Measurements from ENCODE around the gene MSANTD7.
"Not testable (repeated sequence)": the region's sequence is repeated elsewhere in the genome, so short reads cannot be mapped to it uniquely, and the experiment has no call there.

The MSANTD7 gene, protein sequence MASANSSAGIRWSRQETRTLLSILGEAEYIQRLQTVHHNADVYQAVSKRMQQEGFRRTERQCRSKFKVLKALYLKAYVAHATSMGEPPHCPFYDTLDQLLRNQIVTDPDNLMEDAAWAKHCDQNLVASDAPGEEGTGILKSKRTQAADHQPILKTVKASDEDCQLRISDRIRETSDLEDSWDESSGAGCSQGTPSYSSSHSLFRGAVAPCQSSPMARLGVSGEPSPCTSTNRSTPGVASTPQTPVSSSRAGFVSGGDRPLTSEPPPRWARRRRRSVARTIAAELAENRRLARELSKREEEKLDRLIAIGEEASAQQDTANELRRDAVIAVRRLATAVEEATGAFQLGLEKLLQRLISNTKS

DNA sequence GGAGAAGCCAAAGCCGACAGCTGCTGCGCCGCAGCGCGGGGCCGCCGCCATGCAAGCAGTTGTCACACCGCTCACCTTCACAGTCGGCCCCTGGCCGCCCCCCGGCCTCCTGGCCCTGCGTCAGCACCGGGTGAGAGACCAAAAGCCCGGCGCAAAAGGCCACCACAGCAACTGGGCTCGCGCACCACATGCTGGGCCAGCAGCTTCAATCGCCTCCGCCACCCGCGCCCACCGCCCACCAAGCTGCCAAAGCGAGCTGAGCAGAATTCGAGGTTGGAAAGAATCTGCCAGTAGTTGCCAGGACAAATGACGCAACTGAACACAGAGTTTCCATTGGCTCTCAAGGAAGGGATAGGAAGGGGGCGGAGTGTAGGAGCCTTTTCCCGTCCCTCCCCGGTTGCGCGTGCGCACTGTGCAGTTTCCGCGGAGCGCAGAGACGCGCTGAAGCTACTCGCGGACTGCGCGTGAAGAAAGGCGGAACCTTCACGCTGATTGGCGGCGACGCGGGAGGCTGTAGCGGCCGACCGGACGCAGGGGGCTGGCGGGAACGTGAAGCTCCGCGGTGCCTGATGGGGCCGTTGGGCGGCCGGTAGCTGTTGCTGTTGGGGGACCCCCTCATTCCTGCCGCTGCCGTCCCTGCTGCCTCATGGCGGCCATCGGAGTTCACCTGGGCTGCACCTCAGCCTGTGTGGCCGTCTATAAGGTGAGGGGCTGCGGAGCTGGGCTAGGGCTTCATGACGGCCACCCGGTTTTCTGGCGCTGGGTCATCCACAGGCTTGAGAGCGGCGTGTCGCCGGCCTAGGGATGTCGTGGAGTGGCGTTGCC, at the start of gene MSANTD7, which contains the start of the genes CDNF and HSPA14:
Gene MSANTD7 (plus strand): TSS at position 550 of the 825 bp plus-strand sequence. CDS start 3,979 bp downstream, outside the sequence.
Gene CDNF (minus strand): TSS at position 281 of the 825 bp plus-strand sequence. CDS start 91 bp downstream, at position 190.
Gene HSPA14 (plus strand): TSS at position 550 of the 825 bp plus-strand sequence. CDS start 97 bp downstream, at position 647.
- peak; percentile 99 for DNase-seq

DNA sequence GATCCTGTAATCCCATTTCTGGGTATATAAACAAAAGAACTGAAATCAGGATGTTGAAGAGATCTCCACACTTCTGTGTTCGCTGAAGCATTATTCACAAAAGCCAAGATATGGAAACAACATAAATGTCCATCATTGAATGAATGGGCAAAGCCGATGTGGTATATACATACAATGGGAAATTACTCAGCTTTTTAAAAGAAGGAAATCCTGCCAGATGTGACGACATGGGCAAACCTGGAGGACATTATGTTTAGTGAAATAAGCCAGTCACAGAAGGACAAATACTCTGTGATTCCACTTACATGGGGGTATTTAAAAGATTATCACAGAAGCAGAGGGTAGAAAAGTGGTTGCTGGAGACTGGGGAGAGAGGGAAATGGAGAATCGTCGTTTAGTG, 39.5 kb upstream of the MSANTD7 start:
- no peak for DNase-seq

DNA sequence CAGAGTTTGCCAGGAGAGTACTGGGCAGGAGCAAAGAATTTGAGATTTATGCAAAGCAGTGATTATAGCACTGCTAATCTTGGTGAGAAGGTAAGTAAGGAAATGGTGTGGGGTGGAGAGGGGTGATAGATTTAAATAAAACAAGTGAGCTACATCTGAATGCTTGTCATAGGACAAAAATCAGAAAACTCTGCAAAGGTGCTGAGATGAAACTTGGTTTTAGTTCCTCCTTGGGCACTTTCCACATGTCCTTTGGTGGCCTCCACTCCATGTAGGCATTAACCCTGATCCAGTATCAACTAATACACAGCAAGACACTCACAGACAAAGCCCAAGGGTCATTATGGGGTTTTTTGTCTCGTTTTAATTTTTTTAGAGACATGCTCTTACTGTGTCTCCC, 37.7 kb upstream of the MSANTD7 start:
- no peak for DNase-seq

DNA sequence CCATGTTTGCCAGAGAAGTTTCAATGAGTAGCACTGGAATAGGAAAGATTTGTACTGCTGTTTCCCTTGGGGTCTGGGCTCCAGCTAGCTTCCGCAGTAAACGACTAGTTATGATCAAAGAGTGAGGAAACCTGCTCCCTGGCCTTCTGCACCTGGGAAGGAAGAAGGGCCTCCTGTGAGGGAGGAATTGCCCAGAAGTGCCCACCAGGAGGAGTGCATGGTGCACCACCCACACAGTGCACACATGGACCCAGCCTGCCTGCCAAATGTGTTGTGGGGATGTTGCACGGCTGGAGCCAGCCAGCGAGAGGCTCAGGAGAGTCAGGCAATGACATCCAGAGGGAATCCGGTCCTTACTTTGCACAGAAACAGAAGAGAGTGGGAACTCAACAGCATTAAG, 36.4 kb upstream of the MSANTD7 start:
- no peak for DNase-seq

DNA sequence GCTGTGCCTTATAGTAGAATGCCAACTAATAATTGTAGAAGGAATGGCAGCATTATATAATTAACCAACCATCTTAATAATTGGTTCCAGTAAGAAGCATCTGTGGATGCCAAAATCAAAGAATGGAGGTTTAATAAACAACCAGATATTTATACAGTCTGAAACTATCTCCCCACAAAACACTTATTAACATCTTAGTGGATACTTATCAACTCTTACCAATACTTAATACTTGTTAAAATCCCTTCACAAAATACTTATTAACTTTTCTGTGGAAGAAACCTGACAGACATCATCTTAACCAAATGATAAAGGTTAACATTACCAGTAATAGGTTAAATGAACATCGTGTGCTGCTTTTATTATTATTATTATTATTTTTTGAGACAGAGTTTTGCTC, 34.3 kb upstream of the MSANTD7 start:
- no peak for DNase-seq

DNA sequence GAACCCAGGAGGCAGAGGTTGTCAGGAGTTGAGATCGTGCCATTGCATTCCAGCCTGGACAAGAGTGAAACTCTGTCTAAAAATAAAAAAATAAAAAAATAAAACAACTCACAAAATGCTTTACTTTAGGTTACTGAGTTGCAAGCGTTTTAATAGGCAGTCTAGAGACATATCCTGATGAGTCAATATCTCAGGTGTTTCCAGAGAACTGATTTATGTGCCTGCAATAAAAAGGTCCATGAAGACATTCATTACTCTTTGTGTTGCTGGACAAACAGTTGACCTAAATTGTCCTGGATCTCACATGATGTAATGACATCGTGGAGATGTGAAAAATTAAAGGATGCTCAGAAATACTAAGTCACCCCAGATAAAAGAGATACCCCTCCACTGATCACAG, 31.8 kb upstream of the MSANTD7 start:
- no peak for DNase-seq

DNA sequence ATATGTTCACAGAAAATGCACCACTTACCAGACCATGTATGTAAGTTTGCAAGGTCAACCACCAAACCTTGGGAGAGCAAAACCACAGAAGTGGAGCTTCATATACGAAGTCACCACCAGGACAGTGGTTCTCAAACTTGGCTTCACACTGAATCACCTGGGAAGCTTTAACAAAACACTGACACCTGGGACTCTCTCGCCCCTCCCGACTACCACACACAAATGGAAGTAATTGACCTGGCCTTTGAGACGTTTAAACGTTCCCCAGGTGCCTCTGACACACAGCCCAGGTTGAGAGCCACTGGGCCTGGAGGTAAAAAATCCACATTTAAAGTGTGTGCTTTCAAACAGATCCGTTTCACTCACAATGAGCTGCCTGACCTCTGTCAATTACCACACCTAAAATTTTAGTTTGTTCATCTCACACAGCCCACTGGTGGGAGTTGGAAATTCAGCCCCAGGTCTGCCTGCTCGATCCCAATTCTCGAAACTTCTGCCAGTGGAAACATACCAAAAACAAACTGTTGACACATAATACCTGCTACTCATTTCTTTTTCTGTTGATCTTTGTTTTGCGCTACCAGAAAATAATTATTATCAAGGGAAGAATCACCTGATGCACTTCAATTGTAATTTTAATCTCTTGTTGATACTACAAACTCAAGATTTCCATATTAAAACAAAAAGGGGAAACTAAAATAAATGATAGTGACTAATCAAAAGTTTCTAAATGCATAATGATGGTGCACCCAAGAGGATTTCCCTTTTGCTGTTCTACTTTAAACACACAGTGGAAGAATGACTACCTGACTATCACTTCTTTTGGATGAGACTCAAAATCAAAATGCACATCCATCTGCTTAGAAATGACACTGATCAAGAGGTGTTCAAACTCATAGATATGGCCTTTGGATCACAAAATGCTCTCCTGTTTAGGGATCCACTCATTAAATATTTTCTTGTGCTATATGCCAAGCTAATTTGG, 26.8 kb upstream of the MSANTD7 start:
- no peak for DNase-seq

DNA sequence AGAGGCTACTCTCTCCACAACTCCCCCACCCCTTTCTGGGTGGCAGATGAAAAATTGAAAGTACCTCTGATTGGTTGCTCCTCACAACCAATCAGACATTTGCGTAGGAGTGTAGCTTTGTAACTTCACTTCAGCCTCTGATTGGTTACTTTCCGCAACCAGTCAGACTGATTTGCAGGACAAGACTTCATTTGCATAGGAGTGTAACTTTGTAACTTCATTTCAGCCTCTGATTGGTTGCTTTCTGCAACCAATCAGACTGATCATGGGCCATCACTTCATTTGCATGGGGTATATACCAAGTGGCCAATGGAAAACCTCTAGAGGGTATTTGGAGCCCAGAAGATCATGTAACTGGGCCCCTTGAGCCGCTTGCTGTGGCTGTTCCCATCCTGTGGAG, 25.8 kb upstream of the MSANTD7 start:
- no peak for DNase-seq

DNA sequence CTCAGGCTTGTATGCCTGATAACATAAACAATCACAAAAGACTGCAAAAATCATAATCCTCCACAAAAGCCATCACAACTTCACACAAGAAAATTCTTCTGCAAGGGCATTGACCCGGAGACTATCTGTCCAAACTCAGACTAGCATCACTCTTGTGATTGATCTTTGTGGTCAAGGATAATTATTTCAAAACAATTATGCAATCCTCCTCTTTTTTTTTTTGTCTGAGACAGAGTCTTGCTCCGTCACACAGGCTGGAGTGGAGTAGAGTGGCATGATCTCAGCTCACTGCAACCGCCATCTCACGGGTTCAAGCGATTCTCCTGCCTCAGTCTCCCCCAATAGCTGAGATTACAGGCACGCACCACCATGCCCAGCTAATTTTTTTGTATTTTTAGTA, 22.4 kb upstream of the MSANTD7 start:
- DNase-seq: no peak

DNA sequence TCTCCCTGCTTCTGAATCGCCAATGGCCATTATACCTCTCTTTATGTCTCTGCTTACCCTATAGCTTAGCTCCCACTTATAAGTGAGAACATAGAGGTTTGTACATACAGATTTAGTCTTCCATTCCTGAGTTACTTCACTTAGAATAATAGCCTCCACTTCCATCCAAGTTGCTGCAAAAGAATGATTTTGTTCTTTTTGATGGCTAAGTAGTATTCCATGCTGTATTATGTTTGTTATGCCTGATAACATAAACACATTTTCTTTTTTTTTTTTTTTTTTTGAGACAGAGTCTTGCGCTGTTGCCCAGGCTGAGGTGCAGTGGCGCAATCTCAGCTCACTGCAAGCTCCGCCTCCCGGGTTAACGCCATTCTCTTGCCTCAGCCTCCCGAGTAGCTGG, 21.4 kb upstream of the MSANTD7 start:
- DNase-seq: not testable (repeated sequence)

DNA sequence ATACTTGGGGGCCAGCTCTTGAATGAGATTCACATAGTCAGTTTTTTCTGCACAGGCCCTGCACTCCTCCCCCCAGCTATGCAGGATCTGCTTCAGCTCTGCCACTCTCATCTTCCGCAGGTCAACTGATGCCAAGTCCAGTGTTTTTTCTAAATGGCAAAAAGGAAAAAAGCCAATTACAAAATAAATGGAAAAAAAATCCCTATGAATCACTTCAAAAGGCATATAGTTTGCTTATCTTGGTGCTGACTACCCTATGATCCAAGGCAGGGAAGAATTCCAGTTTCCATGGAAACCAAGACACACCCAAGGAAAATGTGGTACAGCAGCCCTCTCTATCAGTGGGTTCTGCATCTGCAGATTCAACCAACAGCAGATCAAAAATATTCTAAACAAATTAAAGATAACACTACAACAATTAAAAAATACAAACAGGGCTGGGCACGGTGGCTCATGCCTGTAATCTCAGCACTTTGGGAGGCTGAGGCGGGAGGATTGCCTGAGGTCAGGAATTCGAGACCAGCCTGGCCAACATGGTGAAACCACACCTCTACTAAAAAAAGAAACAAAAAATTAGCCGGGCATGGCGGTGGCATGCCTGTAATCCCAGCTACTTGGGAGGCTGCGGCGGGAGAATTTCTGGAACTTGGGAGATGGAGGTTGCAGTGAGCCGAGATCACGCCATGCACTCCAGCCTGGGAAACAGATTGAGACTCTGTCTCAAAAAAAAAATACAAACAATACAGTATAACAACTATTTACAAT, 17.9 kb upstream of the MSANTD7 start:
- DNase-seq: no peak

DNA sequence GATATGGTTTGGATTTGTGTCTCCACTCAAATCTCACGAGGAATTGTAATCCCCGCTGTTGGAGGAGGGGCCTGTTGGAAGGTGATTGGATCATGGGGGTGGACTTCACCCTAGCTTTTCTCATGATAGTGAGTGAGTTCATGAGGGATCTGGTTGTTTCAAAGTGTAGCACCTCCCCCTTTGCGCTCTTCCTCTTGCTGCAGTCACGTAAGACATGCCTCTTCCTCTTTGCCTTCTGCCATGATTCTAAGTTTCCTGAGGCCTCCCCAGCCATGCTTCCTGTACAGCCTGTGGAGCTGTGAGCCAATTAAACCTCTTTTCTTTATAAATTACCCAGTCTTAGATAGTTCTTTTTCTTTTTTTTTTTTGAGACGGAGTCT, 17.3 kb upstream of the MSANTD7 start:
- DNase-seq: no peak

DNA sequence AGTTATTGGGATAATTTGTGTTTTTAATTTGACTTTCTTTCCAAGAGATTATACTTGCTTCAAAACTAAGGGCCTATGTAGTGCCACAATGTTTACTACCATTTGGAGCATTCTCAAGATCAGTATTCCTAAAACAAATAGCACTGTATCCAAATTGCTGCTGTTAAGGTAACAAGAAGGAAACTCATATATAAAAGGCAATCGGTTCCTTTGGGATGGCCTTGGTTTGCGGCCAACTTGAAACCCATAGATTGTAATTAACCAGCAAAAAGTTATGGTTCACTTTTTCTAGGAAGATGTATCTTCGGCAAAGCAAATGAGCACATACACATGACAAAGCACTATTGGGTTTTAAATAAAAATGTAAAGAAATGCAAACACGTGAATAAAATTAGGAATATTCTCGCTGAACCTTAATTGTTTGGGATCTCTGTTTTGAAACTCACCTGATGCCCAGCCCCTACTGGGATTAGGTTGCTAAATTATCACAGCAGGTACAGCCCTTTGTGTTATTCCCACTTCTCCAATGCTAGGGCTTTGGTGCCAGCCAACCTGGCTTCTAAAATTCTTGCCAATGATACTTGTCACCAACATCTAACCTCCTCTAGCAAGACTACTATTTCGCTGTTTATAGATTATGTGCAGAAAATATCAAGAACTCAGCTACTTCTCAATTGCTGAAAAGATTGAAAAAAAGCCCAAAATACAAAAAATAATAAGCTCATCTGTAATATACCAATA, 16.3 kb upstream of the MSANTD7 start:
- no peak for DNase-seq

DNA sequence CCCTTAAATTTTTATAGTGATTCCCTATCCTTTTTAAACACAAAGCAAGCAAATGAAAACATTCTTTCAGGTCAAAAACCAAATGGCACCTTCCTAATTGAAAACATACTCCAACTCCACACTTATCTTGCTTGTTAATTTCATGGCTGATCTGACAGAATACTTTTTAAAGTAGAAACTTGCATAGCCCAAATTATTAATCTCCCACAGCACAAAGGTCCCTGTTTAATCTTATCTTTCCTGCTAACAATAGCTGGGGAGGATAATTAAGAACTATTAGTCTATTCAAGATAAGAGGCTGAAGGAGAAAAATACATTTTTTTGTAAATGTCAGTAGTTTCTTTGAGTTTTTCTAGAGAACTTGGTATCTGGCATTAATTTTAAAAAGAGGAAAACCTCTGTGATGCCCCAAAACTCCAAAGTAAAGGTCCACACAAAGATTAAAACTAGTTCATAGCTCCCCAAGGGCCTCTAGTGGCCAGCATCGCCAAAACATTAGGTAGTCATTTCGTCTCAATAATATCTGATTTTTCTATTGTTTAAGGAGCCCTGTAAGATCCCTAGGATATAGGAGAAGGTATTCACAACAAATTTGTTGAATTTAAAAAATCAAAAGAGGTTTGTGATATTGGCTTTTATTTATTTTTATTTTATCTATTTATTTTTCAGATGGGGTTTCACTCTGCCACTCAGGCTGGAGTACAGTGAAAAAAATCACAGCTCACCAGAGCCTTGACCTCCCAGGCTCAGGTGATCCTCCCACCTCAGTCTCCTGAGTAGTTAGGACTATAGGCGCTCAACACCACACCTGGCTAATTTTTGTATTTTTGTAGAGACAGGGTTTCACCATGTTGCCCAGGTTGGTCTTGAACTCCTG, 15.0 kb upstream of the MSANTD7 start:
- DNase-seq: no peak

DNA sequence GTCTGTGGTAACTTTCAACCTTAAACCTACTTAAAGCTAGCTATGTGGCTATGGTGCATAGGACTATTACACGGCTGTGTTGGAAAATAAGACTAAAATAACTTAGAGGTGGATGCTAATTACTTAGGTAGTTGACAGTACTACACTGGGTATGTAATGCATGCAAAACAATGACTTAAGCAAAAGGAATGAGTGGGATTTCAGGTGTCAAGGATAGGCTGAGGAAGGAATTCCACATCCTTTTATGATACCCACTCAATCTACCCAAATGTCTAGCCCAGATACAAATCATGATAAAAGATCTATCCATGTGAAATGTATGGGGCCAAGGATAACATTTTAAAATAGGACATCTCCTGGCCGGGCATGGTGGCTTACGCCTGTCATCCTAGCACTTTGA, 14.1 kb upstream of the MSANTD7 start:
- no peak for DNase-seq

DNA sequence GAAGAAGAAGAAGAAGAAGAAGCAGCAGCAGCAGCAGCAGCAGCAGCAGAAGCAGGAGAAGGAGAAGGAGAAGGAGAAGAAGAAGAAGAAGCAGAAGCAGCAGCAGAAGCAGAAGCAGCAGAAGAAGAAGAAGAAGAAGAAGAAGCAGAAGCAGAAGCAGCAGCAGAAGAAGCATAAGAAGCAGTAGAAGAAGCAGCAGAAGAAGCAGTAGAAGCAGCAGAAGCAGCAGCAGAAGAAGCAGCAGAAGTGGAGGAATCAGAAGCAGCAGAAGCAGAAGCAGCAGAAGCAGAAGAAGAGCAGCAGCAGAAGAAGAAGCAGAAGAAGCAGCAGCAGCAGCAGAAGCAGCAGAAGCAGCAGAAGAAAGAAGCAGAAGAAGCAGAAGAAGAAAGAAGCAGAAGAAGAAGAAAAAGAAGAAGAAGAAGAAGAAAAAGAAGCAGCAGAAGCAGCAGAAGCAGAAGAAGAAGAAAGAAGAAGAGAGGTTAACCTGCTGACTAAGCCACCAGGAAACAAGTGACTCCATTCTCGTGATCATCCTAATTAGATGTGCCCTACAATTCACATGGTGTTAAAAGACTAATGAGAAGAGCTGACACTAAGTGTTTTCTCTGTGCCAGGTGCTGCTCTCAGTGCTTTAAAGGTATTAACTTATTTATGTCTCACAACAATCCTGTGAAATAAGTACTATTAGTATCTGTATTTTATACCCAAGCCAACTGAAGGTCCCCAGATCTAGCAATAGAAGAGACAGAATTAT, 11.9 kb upstream of the MSANTD7 start:
- no peak for DNase-seq

DNA sequence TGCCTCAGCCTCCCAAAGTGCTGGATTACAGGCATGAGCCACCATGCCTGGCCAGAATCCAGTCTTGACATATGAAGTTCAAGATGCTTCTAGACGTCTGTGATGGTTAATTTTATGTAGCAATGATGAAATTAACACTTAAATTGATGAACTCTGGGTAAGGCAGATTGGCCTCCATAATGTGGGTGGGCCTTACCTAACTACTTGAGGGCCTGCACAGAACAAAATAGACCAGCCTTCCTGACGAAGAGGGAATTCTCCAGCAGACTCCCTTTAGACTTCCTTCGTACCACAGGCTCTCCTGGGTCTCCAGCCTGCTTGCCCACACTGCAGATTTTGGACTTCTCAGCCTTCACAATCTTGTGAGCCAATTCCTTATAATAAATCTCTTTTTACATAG, 5.0 kb upstream of the MSANTD7 start:
- no peak for DNase-seq

DNA sequence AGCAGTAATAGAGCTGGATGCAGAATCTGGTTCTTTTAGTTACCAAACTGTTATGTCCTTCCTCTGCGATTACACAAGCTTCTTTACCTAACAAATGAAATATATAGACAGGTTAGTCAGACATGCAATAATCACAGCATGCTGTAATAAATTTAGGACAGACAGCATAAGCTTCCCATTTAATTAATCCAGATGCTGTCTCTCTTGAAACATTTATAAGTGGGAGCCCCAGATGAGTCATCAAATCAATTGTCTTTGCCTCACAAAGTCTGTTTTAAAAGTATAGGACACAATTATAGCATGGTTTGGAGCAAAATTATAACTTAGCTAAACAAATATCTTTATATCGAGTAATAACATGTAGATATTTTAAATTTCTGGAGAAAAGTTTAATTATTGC, 1.9 kb upstream of the MSANTD7 start:
- no peak for DNase-seq

DNA sequence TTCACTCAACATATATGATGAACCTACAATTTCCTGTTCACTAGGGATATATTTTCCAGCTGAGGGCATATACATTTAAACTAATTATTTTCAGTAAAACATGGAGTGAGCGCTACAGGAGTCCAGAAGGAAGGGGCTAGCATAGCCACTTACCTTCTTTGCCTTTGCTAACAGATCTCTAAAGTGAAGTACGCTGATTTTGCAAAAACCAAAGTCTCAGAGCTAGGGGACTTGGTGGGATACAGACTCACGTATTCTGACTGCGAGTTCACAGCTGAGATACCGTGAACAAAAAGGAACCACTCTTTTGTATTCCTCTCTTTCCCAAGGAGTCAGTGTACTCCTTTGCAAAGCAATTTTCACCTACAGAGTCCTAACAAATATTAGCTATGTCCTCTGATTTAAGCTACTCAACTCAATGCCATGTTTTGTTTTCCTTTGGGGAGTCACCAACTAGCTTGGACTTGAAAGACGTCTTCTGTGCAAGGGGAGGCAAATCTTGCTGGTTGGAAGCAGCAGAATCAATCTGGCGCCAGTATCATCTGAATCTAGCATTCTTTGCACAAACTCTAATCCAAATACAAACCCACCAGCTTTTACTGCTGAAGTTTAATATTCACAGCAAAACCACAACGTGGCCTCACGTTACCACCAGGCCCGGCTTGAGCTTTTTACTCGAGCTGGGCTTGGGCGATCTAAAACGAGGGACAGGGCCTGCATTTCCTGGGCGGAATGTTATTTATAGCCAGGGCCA, 926 bp upstream of the MSANTD7 start:
- no peak for DNase-seq
